Nephron (organoid): ENCODE measurements around the gene ABCA9.

ENCODE experiments used
- H3K27ac Mint-ChIP-seq, 3 experiments: 2 replicates each; pipeline ENCODE4 v1.8.0; 2020; ENCODE audit warnings: mixed read lengths in 3 of 3, mild to moderate bottlenecking in 2 of 3, moderate library complexity in 1 of 3
- H3K27me3 Mint-ChIP-seq: 2 replicates; pipeline ENCODE4 v1.8.0; 2021; ENCODE audit warnings: low read depth, mild to moderate bottlenecking, moderate library complexity, mixed read lengths
- H3K36me3 Mint-ChIP-seq: 2 replicates; pipeline ENCODE4 v1.8.0; 2020; ENCODE audit warnings: low read depth, mixed read lengths
- H3K4me1 Mint-ChIP-seq: 2 replicates; pipeline ENCODE4 v1.8.0; 2020; ENCODE audit warnings: mixed read lengths
- H3K4me3 Mint-ChIP-seq, 3 experiments: 2 replicates each; pipeline ENCODE4 v1.8.0; 2020; ENCODE audit warnings: mild to moderate bottlenecking in 3 of 3, mixed read lengths in 3 of 3, moderate library complexity in 2 of 3
- H3K9me3 Mint-ChIP-seq: 2 replicates; pipeline ENCODE4 v1.8.0; 2020; ENCODE audit warnings: mixed read lengths
- TF ChIP-seq, protein P1 (sequence below), 3 experiments: fragments of 200-600 bp; sonication (generic); IDR thresholded peaks; one replicate each; pipeline ENCODE4 v1.5.0; 2021; ENCODE audit warnings: antibody characterized with exemption in 3 of 3; ENCODE audit not compliant: unreplicated experiment in 3 of 3

ABCA9 gene

DNA sequence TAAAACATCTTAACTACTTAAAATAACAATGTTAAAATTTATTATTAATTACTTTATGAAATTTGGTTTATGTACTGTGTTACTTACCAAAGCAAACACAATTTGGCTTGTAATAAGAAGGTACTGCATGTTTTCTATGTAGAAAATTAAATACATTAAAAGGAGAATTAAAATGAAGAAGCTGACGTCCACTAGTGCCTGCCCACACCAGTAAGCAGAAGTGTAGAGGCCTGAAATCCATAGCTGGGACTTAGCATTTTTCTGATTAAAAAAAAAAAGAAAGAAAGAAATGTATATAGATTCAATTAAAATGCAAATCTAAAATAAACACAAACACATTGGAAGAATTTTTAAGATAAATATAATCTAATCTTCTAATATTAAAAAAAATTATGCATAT is 35.8 kb upstream of the ABCA9 start:
- no peak overlapping the region for H3K27ac Mint-ChIP-seq
- no peaks in the 10 kb centered on the region for H3K9me3 Mint-ChIP-seq
- no peak overlapping the region for H3K4me3 Mint-ChIP-seq
- peaks cover 6% of the 10 kb centered on the region for H3K4me1 Mint-ChIP-seq
- H3K27me3 Mint-ChIP-seq = no peaks in the 10 kb centered on the region
- no peaks in the 10 kb centered on the region for H3K36me3 Mint-ChIP-seq
- TF ChIP-seq, protein P1, sequence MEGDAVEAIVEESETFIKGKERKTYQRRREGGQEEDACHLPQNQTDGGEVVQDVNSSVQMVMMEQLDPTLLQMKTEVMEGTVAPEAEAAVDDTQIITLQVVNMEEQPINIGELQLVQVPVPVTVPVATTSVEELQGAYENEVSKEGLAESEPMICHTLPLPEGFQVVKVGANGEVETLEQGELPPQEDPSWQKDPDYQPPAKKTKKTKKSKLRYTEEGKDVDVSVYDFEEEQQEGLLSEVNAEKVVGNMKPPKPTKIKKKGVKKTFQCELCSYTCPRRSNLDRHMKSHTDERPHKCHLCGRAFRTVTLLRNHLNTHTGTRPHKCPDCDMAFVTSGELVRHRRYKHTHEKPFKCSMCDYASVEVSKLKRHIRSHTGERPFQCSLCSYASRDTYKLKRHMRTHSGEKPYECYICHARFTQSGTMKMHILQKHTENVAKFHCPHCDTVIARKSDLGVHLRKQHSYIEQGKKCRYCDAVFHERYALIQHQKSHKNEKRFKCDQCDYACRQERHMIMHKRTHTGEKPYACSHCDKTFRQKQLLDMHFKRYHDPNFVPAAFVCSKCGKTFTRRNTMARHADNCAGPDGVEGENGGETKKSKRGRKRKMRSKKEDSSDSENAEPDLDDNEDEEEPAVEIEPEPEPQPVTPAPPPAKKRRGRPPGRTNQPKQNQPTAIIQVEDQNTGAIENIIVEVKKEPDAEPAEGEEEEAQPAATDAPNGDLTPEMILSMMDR (IDR thresholded peaks at IDR 0.05; ENCODE audit: unreplicated experiment in 3 of 3) = no peak

DNA sequence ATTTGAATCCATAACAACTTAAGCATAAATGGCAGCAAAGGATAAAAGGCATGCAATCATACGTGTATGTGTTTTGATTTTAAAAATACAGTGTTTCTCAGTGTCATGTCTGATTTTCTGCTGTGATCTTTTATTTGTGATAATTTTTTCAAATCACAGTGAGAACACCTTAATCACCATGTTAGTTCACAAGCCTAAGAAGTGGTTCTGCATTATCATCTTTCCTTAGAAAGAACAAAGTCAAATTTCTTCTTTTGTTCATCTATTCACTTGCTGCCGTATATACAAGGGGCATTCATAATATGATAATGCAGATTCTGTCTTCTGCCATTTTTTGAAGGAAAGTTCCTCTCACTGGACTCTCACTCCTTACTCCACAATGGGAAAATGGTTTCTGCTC is 33.3 kb upstream of the ABCA9 start:
- H3K4me1 Mint-ChIP-seq = peaks cover 6% of the 10 kb centered on the region
- H3K4me3 Mint-ChIP-seq = no peak overlapping the region
- TF ChIP-seq, protein P1 (IDR thresholded peaks at IDR 0.05; ENCODE audit: unreplicated experiment in 3 of 3) = no peak
- H3K27ac Mint-ChIP-seq = peak overlapping the region; percentile 22 to 78 (median 70)
- H3K36me3 Mint-ChIP-seq = no peaks in the 10 kb centered on the region
- no peaks in the 10 kb centered on the region for H3K9me3 Mint-ChIP-seq
- no peaks in the 10 kb centered on the region for H3K27me3 Mint-ChIP-seq

DNA sequence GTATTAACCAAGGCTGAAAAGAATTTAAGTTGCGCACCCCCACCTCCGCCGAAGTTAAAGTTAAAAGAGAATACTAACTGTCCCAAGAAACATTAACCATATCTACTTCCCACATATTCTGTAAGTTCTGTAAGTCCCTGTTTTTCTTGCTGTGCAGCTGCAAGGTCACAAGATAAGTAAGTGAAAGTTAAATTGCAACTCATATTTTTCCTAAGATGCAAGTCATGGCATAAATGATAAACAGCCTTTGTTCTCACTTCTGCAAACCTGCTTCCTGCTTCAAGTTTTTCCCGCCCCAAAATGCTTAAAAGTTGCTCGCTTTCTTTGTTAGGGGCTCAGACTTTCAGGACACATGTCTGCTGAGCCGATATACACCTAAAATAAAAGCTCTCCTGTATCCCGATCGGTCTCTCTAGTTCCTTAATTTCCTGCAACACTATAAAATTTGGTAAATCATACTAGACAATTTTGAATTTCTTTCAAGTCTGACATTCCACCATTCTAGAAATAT is 32.6 kb upstream of the ABCA9 start:
- peak overlapping the region in 2 of 3 experiments; percentile 34 to 40 for H3K4me3 Mint-ChIP-seq
- H3K4me1 Mint-ChIP-seq = peaks cover 6% of the 10 kb centered on the region
- peak overlapping the region; percentile 76 to 93 (median 78) for H3K27ac Mint-ChIP-seq
- no peaks in the 10 kb centered on the region for H3K27me3 Mint-ChIP-seq
- no peaks in the 10 kb centered on the region for H3K36me3 Mint-ChIP-seq
- TF ChIP-seq, protein P1 (IDR thresholded peaks at IDR 0.05; ENCODE audit: unreplicated experiment in 3 of 3) = no peak
- no peaks in the 10 kb centered on the region for H3K9me3 Mint-ChIP-seq

DNA sequence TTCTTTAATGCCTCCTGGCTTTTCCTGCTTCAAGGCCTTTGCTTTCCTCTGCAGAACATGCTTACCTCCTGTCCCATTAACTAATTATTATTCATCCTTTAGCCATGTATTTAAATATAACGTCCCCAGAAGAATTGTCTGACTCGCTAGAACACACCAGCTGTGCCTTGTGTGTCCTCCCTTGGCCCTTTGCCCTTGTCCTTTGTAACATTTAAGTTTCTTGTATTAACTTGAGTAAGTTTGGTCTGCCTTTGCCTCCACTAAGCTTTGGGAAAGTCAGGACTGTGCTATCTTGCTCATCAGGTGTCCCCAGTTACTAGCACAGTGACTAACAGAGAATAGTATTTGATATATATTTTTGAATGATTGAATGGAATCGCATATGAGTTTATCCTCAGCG is 29.6 kb upstream of the ABCA9 start:
- H3K36me3 Mint-ChIP-seq = no peaks in the 10 kb centered on the region
- H3K9me3 Mint-ChIP-seq = no peaks in the 10 kb centered on the region
- no peaks in the 10 kb centered on the region for H3K27me3 Mint-ChIP-seq
- TF ChIP-seq, protein P1 (IDR thresholded peaks at IDR 0.05; ENCODE audit: unreplicated experiment in 3 of 3) = no peak
- H3K4me3 Mint-ChIP-seq = no peak overlapping the region
- no peak overlapping the region for H3K27ac Mint-ChIP-seq
- peaks cover 11% of the 10 kb centered on the region for H3K4me1 Mint-ChIP-seq

DNA sequence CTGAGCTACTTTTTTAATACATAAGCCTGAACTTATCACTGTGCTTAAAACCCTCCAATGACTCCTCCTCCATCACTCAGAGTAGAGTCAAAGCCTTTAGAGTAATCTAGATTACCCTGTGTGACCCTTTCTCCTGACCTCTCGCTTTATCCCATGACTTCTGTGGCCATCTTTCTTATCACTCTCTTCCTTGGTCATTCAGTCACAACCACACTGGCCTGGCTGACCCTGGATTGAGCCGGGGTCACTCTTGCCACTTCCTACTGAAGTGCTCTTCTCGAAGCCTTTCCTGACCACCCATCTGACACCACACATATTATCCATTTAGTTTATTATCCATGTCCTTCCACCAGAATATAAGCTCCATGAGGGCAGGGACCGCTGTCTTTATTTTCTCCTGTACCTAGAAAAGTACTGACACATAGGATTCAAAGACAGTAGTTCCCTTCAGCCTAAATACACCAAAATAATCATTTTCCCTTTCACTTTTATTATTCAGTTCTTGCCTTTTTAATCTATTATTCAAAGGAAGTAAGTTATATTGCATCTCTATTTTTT is 28.0 kb upstream of the ABCA9 start:
- TF ChIP-seq, protein P1 (IDR thresholded peaks at IDR 0.05; ENCODE audit: unreplicated experiment in 3 of 3) = no peak

DNA sequence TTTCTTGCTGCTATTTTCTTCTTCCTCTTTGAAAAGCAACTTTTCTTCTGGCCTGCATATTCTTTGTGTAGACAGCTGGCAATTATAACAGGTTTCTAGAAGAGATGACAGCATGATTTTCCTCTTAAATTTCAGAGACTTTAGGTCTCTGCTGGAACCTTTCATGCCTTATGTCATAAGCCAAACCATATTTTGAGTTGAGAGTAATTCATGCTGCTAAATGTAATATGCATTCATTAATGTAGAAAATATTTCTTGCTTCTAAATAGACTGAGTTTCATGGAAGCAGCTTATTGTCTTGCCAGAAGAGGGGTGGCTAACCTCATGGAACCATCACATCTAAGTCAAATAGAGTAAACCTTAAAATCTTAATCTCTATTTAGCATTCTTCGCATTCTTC is 25.9 kb upstream of the ABCA9 start:
- no peaks in the 10 kb centered on the region for H3K9me3 Mint-ChIP-seq
- H3K27ac Mint-ChIP-seq = no peak overlapping the region
- peaks cover 5% of the 10 kb centered on the region for H3K4me1 Mint-ChIP-seq
- TF ChIP-seq, protein P1 (IDR thresholded peaks at IDR 0.05; ENCODE audit: unreplicated experiment in 3 of 3) = no peak
- H3K36me3 Mint-ChIP-seq = peaks cover 3% of the 10 kb centered on the region
- H3K4me3 Mint-ChIP-seq = no peak overlapping the region
- H3K27me3 Mint-ChIP-seq = no peaks in the 10 kb centered on the region

More for the DNA sequence above, 28.0 kb upstream of the ABCA9 start:
- peaks cover 11% of the 10 kb centered on the region for H3K4me1 Mint-ChIP-seq
- H3K4me3 Mint-ChIP-seq = no peak overlapping the region
- H3K27ac Mint-ChIP-seq = no peak overlapping the region
- H3K27me3 Mint-ChIP-seq = no peaks in the 10 kb centered on the region
- peaks cover 3% of the 10 kb centered on the region for H3K36me3 Mint-ChIP-seq
- no peaks in the 10 kb centered on the region for H3K9me3 Mint-ChIP-seq
